ENCODE results near the gene PARP4.
"Not testable (repeated sequence)": the region's sequence is repeated elsewhere in the genome, so short reads cannot be mapped to it uniquely, and the experiment has no call there.

PARP4 gene

GRCh38 chr13:24491845-24492244, 20.7 kb downstream of the PARP4 start:
- in situ Hi-C loops (cut with HindIII; ENCODE audit: low sequenced_read_pairs): no loop called here
- peak; percentile 6 for TF ChIP-seq CTCF (IDR thresholded peaks at IDR 0.05; ENCODE audit: low read depth, low read length)
- DNase-seq (ENCODE audit: low read depth, low spot score): no peak
- H3K4me3 ChIP-seq (ENCODE audit: low read depth, low read length): no peak overlapping the region

- no peak for DNase-seq (ENCODE audit: low read depth, low spot score)
- no peak overlapping the region for H3K4me3 ChIP-seq (ENCODE audit: low read depth, low read length)
- in situ Hi-C loops (cut with HindIII; ENCODE audit: low sequenced_read_pairs): no loop called here
- no peak for TF ChIP-seq CTCF (IDR thresholded peaks at IDR 0.05; ENCODE audit: low read depth, low read length)
Observed at GRCh38 chr13:24489721-24490120, 22.9 kb downstream of the PARP4 start.

GRCh38 chr13:24488092-24488491, 24.5 kb downstream of the PARP4 start:
- in situ Hi-C loops (cut with HindIII; ENCODE audit: low sequenced_read_pairs); H3K4me3 ChIP-seq (ENCODE audit: low read depth, low read length): not testable (repeated sequence)
- peak; percentile 25 for DNase-seq (ENCODE audit: low read depth, low spot score)

GRCh38 chr13:24486017-24486657, 26.4 kb downstream of the PARP4 start:
- in situ Hi-C loops (cut with HindIII; ENCODE audit: low sequenced_read_pairs); DNase-seq (ENCODE audit: low read depth, low spot score); H3K4me3 ChIP-seq (ENCODE audit: low read depth, low read length): not testable (repeated sequence)

- in situ Hi-C loops (cut with HindIII; ENCODE audit: low sequenced_read_pairs): no loop called here
- DNase-seq (ENCODE audit: low read depth, low spot score): no peak
- TF ChIP-seq CTCF (IDR thresholded peaks at IDR 0.05; ENCODE audit: low read depth, low read length): no peak
- no peak overlapping the region for H3K4me3 ChIP-seq (ENCODE audit: low read depth, low read length)
Observed at GRCh38 chr13:24473686-24474085, 38.9 kb downstream of the PARP4 start.

GRCh38 chr13:24472129-24472528, 40.4 kb downstream of the PARP4 start:
- in situ Hi-C loops (cut with HindIII; ENCODE audit: low sequenced_read_pairs); DNase-seq (ENCODE audit: low read depth, low spot score); H3K4me3 ChIP-seq (ENCODE audit: low read depth, low read length): not testable (repeated sequence)

- in situ Hi-C loops (cut with HindIII; ENCODE audit: low sequenced_read_pairs): no loop called here
- TF ChIP-seq CTCF (IDR thresholded peaks at IDR 0.05; ENCODE audit: low read depth, low read length): no peak
- DNase-seq (ENCODE audit: low read depth, low spot score): no peak
- H3K4me3 ChIP-seq (ENCODE audit: low read depth, low read length): no peak overlapping the region
Observed at GRCh38 chr13:24463078-24463477, 49.5 kb downstream of the PARP4 start.

- in situ Hi-C loops (cut with HindIII; ENCODE audit: low sequenced_read_pairs): no loop called here
- no peak for TF ChIP-seq CTCF (IDR thresholded peaks at IDR 0.05; ENCODE audit: low read depth, low read length)
- DNase-seq (ENCODE audit: low read depth, low spot score): no peak
- H3K4me3 ChIP-seq (ENCODE audit: low read depth, low read length): no peak overlapping the region
Observed at GRCh38 chr13:24460256-24460655, 52.3 kb downstream of the PARP4 start.

All from astrocyte of the spinal cord (primary cell).